GM10248 (cell line): ENCODE results near the gene ARIH2.

ENCODE experiments used
- CTCF ChIA-PET: fragments of 300-600 bp; sonication (Branson Sonifier 250); formaldehyde crosslinking; extraction: SDS; loops from one replicate; lab custom pipeline; 2021; ENCODE audit warnings: antibody characterized with exemption; lab: Yijun Ruan, JAX
- POLR2A ChIA-PET: fragments of 350-650 bp; sonication (Branson Sonifier 250); formaldehyde crosslinking; extraction: SDS; loops from one replicate; lab custom pipeline; 2020; ENCODE audit warnings: antibody characterized with exemption; lab: Yijun Ruan, JAX
- DNase-seq: peaks from one replicate; pipeline ENCODE4 v3.0.0; 2012; ENCODE audit errors: extremely low spot score
- TF ChIP-seq, protein P1 (sequence below): IDR thresholded peaks from 2 replicates; pipeline ENCODE4 v1.5.1; 2012; ENCODE audit warnings: mild to moderate bottlenecking, low read depth; ENCODE audit errors: extremely low read depth, missing control alignments, control extremely low read depth

Gene ARIH2

DNA sequence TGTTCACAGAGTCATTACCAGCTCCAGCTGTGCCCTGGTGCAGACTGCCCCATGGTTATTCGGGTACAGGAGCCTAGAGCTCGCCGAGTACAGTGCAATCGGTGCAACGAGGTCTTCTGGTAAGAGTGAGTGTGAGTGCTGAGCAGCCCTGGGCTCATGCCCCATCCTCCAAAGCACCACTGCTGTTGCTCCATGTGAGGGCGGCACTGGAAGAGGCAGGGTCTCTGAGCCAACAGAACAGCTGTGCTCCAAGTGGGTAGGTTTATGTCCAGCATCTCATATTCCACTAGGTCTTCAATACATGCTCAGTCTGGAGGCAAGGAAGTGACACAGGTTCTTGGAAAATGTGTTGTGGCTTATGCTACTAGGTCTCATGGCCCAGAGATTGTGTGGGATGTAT, 51.9 kb downstream of the ARIH2 start:
- ChIA-PET CTCF (interaction anchor here (1.2 to 6.9 kb wide), 4 partner anchors 11 to 51 kb away, joined by 4 to 65 read pairs (median 6); partner anchors contain the start of genes ARIH2 and P4HTM), POLR2A (no interaction called here)
- TF ChIP-seq, protein P1, sequence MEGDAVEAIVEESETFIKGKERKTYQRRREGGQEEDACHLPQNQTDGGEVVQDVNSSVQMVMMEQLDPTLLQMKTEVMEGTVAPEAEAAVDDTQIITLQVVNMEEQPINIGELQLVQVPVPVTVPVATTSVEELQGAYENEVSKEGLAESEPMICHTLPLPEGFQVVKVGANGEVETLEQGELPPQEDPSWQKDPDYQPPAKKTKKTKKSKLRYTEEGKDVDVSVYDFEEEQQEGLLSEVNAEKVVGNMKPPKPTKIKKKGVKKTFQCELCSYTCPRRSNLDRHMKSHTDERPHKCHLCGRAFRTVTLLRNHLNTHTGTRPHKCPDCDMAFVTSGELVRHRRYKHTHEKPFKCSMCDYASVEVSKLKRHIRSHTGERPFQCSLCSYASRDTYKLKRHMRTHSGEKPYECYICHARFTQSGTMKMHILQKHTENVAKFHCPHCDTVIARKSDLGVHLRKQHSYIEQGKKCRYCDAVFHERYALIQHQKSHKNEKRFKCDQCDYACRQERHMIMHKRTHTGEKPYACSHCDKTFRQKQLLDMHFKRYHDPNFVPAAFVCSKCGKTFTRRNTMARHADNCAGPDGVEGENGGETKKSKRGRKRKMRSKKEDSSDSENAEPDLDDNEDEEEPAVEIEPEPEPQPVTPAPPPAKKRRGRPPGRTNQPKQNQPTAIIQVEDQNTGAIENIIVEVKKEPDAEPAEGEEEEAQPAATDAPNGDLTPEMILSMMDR = no peak
- DNase-seq = no peak

DNA sequence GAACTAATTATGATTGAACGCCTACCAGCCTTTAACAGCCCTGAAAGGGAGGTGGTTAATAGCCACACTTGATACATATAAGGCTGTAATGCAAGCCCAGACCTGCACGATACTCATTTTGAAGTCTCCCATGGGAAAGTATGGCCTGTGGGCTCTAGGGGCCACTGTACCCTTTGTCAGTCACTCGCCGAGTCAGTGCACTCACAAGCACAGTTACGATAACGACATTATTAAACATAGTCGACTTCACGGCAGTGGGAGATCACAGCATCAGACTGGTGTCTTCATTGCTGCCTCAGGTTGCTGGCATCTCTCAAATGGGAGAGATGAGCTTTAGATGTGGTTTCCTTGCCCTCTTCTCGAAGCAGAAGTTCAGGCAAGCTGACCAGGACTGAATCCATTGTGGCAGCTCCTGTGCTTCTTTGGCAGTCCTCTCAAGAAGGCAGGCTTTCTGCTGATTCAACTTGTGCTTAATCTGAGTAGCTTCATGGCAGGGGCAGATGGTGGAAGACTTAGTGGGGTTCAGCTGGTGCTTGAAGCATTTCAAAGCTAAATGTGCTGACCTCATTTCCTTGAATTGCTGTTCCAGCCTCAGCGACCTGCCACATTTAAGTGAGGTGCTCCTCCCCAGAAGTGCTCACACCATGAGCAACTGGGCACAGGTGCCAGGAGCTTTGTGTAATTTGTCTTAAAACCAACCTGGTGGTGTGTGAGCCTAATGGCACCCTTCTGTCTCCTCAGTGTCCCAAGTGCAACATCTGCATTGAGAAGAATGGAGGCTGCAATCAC, 55.6 kb downstream of the ARIH2 start:
- no peak for DNase-seq
- POLR2A ChIA-PET = no interaction called here
- CTCF ChIA-PET = interaction anchor here (1.0 to 6.9 kb wide), 7 partner anchors 9 to 234 kb away, joined by 3 to 65 read pairs (median 3); partner anchors contain the start of gene P4HTM
- TF ChIP-seq, protein P1 = no peak

DNA sequence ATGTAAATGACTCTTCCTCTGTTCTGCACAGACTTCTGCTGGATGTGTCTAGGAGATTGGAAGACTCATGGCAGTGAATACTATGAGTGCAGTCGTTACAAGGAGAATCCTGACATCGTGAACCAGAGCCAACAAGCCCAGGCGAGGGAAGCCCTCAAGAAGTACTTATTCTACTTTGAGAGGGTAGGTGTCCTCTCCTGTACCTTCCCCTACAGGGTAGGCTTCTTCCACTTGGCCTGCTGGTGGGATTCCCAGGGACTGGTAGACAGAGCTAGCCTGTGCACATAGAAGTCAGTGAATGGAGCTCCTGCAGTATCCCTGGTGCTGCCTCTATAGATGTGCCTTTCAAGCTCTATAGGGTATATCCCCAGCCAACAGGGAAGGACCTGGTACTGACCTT, 60.8 kb downstream of the ARIH2 start:
- CTCF ChIA-PET = interaction anchor here (0.9 kb wide), 1 partner anchor 58 kb away, joined by 3 read pairs; no protein-coding TSS in a partner anchor
- POLR2A ChIA-PET = no interaction called here
- TF ChIP-seq, protein P1 = no peak
- DNase-seq = no peak

DNA sequence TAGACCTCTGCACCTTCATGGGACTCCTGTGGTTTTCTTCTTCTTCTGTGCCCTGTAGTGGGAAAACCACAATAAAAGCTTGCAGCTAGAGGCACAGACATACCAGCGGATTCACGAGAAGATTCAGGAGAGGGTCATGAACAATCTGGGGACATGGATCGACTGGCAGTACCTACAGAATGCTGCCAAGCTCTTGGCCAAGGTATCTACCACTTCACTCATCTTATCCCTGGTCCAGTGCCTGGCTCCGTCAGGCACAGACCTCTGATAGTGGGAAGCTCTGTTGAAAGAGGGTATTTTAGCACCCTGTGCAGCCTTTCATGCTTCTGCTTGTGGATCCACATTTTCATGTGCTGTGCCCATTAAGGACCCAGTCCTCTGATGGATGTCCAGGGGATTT, 61.7 kb downstream of the ARIH2 start:
- DNase-seq = no peak
- CTCF ChIA-PET = interaction anchor here (0.9 kb wide), 1 partner anchor 57 kb away, joined by 3 read pairs; no protein-coding TSS in a partner anchor
- TF ChIP-seq, protein P1 = no peak
- POLR2A ChIA-PET = interaction anchor here (0.7 kb wide), 1 partner anchor 1592 kb away, joined by 4 read pairs; no protein-coding TSS in a partner anchor

DNA sequence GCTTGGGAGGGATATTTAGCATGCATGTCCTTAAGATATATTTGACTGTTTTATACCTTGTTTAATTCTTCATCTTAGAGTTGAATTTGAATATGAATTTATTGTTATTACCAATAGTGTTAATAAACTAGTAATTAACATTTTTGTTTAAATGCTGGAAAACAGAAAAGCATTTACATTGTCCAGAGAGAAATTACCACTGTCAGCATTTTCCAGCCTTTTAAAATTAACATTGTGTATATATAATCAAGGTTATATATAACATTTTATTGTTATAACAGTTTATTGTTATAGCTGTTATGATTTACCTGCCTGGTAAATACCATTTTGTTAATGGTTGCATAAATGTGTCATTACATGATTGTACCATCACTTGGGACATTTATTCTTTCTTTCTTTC, 63.4 kb downstream of the ARIH2 start:
- CTCF ChIA-PET = interaction anchor here (1.1 kb wide), 1 partner anchor 9 kb away, joined by 3 read pairs; no protein-coding TSS in a partner anchor
- DNase-seq = no peak
- TF ChIP-seq, protein P1 = no peak
- POLR2A ChIA-PET = no interaction called here

DNA sequence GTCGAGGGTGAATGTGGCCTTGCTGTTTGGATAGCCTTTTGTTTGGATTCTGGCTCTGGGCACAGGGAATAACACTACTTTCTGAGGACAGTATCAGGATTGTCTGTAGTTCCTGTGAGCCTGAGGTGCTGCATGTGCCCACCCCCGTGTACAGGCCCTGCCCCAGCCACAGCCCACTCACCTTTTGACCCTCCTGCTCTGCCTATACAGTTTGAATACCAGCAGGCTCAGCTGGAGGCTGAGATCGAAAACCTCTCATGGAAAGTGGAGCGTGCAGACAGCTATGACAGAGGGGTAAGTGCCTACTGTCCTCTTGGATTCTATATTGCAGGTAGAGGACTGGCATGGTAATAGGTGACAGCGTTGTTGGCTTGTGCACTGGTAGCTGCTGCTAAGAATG, 64.0 kb downstream of the ARIH2 start:
- ChIA-PET POLR2A (no interaction called here), CTCF (interaction anchor here (1.1 kb wide), 1 partner anchor 10 kb away, joined by 3 read pairs; no protein-coding TSS in a partner anchor)
- TF ChIP-seq, protein P1 = no peak
- DNase-seq = no peak
